GM12891 (cell line): ENCODE data around the gene CAMSAP2.
A peak's percentile ranks its signal among the peaks of the same experiment; 100 is the strongest.

Experiments used
- DNase-seq: peaks from one replicate; pipeline ENCODE4 v3.0.0; 2011; ENCODE audit warnings: low spot score; ENCODE audit not compliant: insufficient read length
- FAIRE-seq: peaks from 2 replicates; lab custom pipeline; 2011; peaks lifted over from hg19 to GRCh38; lab: Jason Lieb, UNC
- PAX5 ChIP-seq: IDR thresholded peaks from 2 replicates; pipeline ENCODE4 v1.6.1; 2011; ENCODE audit warnings: low read length, moderate library complexity, mild to moderate bottlenecking; ENCODE audit not compliant: insufficient read depth, severe bottlenecking
- POLR2A ChIP-seq: IDR thresholded peaks from 2 replicates; pipeline ENCODE4 v1.6.1; 2011; ENCODE audit warnings: low read depth, low read length, control low read depth
- POLR2AphosphoS5 ChIP-seq: IDR thresholded peaks from 2 replicates; pipeline ENCODE4 v1.6.1; 2011; ENCODE audit warnings: low read depth, low read length, control low read depth
- POU2F2 ChIP-seq: IDR thresholded peaks from 2 replicates; pipeline ENCODE4 v1.6.1; 2011; ENCODE audit warnings: low read depth, mild to moderate bottlenecking, control low read depth, low read length, moderate library complexity
- SPI1 ChIP-seq: IDR thresholded peaks from 2 replicates; pipeline ENCODE4 v1.6.1; 2011; ENCODE audit warnings: low read depth, low read length, control low read depth
- TAF1 ChIP-seq: IDR thresholded peaks from 2 replicates; pipeline ENCODE4 v1.6.1; 2011; ENCODE audit warnings: low read depth, low read length, control low read depth

Gene CAMSAP2

GRCh38 chr1:200838676-200839445 is 100.2 kb downstream of the CAMSAP2 start:
- peak; percentile 56 for FAIRE-seq
- DNase-seq = no peak
- TF ChIP-seq TAF1 (no peak), SPI1 (no peak), POLR2AphosphoS5 (no peak), POLR2A (no peak), POU2F2 (no peak), PAX5 (no peak)

- FAIRE-seq (no peak), DNase-seq (no peak)
- TF ChIP-seq PAX5 = no peak
- TF ChIP-seq POLR2A = no peak
- no peak for TF ChIP-seq SPI1
- TF ChIP-seq POLR2AphosphoS5 = no peak
- TF ChIP-seq TAF1 = no peak
- no peak for TF ChIP-seq POU2F2
These were observed 106.7 kb downstream of the CAMSAP2 start for GRCh38 chr1:200845360-200845759.

GRCh38 chr1:200846398-200846797 is 107.7 kb downstream of the CAMSAP2 start:
- FAIRE-seq = no peak

GRCh38 chr1:200849430-200849829 is 110.7 kb downstream of the CAMSAP2 start:
- TF ChIP-seq POLR2AphosphoS5 (no peak), PAX5 (no peak), POLR2A (no peak), POU2F2 (no peak), SPI1 (no peak), TAF1 (no peak)
- FAIRE-seq (no peak), DNase-seq (no peak)

More at GRCh38 chr1:200846398-200846797, 107.7 kb downstream of the CAMSAP2 start:
- TF ChIP-seq TAF1 = no peak
- no peak for TF ChIP-seq SPI1
- TF ChIP-seq PAX5 = no peak
- DNase-seq = no peak

- DNase-seq (no peak), FAIRE-seq (no peak)
- no peak for TF ChIP-seq POU2F2
- no peak for TF ChIP-seq POLR2AphosphoS5
- TF ChIP-seq POLR2A = no peak
- TF ChIP-seq TAF1 = no peak
- no peak for TF ChIP-seq PAX5
- no peak for TF ChIP-seq SPI1
These were observed 111.9 kb downstream of the CAMSAP2 start for GRCh38 chr1:200850554-200850953.

GRCh38 chr1:200856716-200857357 is 118.1 kb downstream of the CAMSAP2 start:
- DNase-seq (no peak), FAIRE-seq (no peak)
- TF ChIP-seq SPI1 = no peak
- TF ChIP-seq POLR2A = no peak
- no peak for TF ChIP-seq POU2F2
- TF ChIP-seq PAX5 = no peak
- no peak for TF ChIP-seq TAF1
- no peak for TF ChIP-seq POLR2AphosphoS5

- DNase-seq (no peak), FAIRE-seq (no peak)
- no peak for TF ChIP-seq POU2F2
- no peak for TF ChIP-seq SPI1
- TF ChIP-seq POLR2A = no peak
These were observed 119.1 kb downstream of the CAMSAP2 start for GRCh38 chr1:200857804-200858203.

GRCh38 chr1:200861937-200862647 is 123.4 kb downstream of the CAMSAP2 start:
- peak; percentile 29; the same call in 1 of the 2 replicates for TF ChIP-seq POLR2AphosphoS5
- no peak for TF ChIP-seq POLR2A
- TF ChIP-seq SPI1 = peak; percentile 75
- FAIRE-seq (peak; percentile 92), DNase-seq (no peak)

- peak; percentile 74 for TF ChIP-seq SPI1
- no peak for TF ChIP-seq PAX5
- TF ChIP-seq POLR2AphosphoS5 = no peak
- no peak for TF ChIP-seq POU2F2
- no peak for TF ChIP-seq POLR2A
- no peak for TF ChIP-seq TAF1
- no peak for DNase-seq
- FAIRE-seq = peak; percentile 62
These were observed 124.2 kb downstream of the CAMSAP2 start for GRCh38 chr1:200862713-200863415.
